Suprapubic skin (tissue), 4 donors: ENCODE data around the gene ONECUT3. TPM values are rescaled to one million over a fixed set of nuclear protein-coding genes. Genes with fewer than 3 reads are reported as not detected.

Experiments
- DNase-seq, 2 donors: peaks; one replicate each; pipeline ENCODE4 v3.0.0-alpha.2; 2019; ENCODE audit warnings: low spot score in 2 of 2
- H3K27ac ChIP-seq: fragments of 200-600 bp; sonication (generic); one replicate; pipeline ENCODE4 v1.5.1; 2019
- H3K27me3 ChIP-seq: fragments of 200-600 bp; sonication (generic); one replicate; pipeline ENCODE4 v1.5.1; 2019
- H3K36me3 ChIP-seq: fragments of 200-600 bp; sonication (generic); one replicate; pipeline ENCODE4 v1.5.1; 2019
- H3K4me1 ChIP-seq: fragments of 200-600 bp; sonication (generic); one replicate; pipeline ENCODE4 v1.5.1; 2019
- H3K4me3 ChIP-seq: fragments of 200-600 bp; sonication (generic); one replicate; pipeline ENCODE4 v1.5.1; 2019; ENCODE audit warnings: mild to moderate bottlenecking
- H3K9me3 ChIP-seq: fragments of 200-600 bp; sonication (generic); one replicate; pipeline ENCODE4 v1.5.1; 2019
- CTCF ChIP-seq, 2 donors: fragments of 200-600 bp in 1 of 2; fragments of 450-650 bp in 1 of 2; sonication (generic) in 1 of 2; IDR thresholded peaks; one replicate each; pipeline ENCODE4 v1.5.1; 2016 to 2019; ENCODE audit warnings: antibody characterized with exemption in 2 of 2, mild to moderate bottlenecking in 1 of 2, moderate library complexity in 1 of 2
- EP300 ChIP-seq: sonication (generic); formaldehyde crosslinking; IDR thresholded peaks from one replicate; pipeline ENCODE4 v1.6.1; 2017; ENCODE audit warnings: antibody characterized with exemption
- POLR2A ChIP-seq, 2 donors: fragments of 450-650 bp; IDR thresholded peaks; one replicate each; pipeline ENCODE4 v1.6.1; 2017; ENCODE audit warnings: antibody characterized with exemption in 2 of 2, mild to moderate bottlenecking in 2 of 2, moderate library complexity in 2 of 2
- POLR2AphosphoS5 ChIP-seq, 3 donors: sonication (generic); formaldehyde crosslinking; IDR thresholded peaks; one replicate each; pipeline ENCODE4 v1.6.1; 2017; ENCODE audit warnings: antibody characterized with exemption in 3 of 3
- WGBS: methylation state at CpG from one replicate; pipeline ENCODE4 v1.1.5; 2018; 5-methylcytosine and 5-hydroxymethylcytosine counted together
- total RNA-seq, 4 donors: library from RNA; depleted of rRNA; stranded (reverse); fragments of >200 nt; gene quantifications; one replicate each; pipeline ENCODE4 v1.1.0, GENCODE V29; 2016

Gene ONECUT3
- total RNA-seq, 4 donors from 2014 or later: not detected

- Histone ChIP-seq H3K4me3 (no peak overlapping the region), H3K36me3 (no peaks in the 10 kb centered on the region), H3K9me3 (no peaks in the 10 kb centered on the region), H3K27ac (no peak overlapping the region), H3K4me1 (peaks cover 24% of the 10 kb centered on the region), H3K27me3 (peaks cover 99% of the 10 kb centered on the region)
- TF ChIP-seq EP300 (no peak), POLR2AphosphoS5 (IDR thresholded peaks at IDR 0.05) (no peak), POLR2A (IDR thresholded peaks at IDR 0.05) (no peak), CTCF (IDR thresholded peaks at IDR 0.05) (no peak)
- 2% methylated on average over 35 of the region's 80 CpGs for WGBS
- DNase-seq: no peak
Measured at GRCh38 chr19:1754636-1755466, 1.5 kb downstream of the ONECUT3 start.

GRCh38 chr19:1755467-1756171 lies 2.3 kb downstream of the ONECUT3 start:
- no peak for TF ChIP-seq POLR2A (IDR thresholded peaks at IDR 0.05)
- no peak for TF ChIP-seq EP300
- no peak for TF ChIP-seq POLR2AphosphoS5 (IDR thresholded peaks at IDR 0.05)
- TF ChIP-seq CTCF (IDR thresholded peaks at IDR 0.05): no peak
- H3K4me3 ChIP-seq: no peak overlapping the region
- H3K27ac ChIP-seq: no peak overlapping the region
- no peaks in the 10 kb centered on the region for H3K36me3 ChIP-seq
- no peaks in the 10 kb centered on the region for H3K9me3 ChIP-seq
- no peak for DNase-seq
- WGBS: 4% methylated on average over 29 of the region's 43 CpGs
- peaks cover 20% of the 10 kb centered on the region for H3K4me1 ChIP-seq
- H3K27me3 ChIP-seq: peaks cover 99% of the 10 kb centered on the region

- no peaks in the 10 kb centered on the region for H3K36me3 ChIP-seq
- DNase-seq: no peak
- peaks cover 99% of the 10 kb centered on the region for H3K27me3 ChIP-seq
- 7% methylated on average over 12 of the region's 20 CpGs for WGBS
- H3K27ac ChIP-seq: no peak overlapping the region
- H3K4me1 ChIP-seq: peaks cover 20% of the 10 kb centered on the region
- no peaks in the 10 kb centered on the region for H3K9me3 ChIP-seq
- TF ChIP-seq POLR2A (IDR thresholded peaks at IDR 0.05) (no peak), CTCF (IDR thresholded peaks at IDR 0.05) (no peak), EP300 (no peak), POLR2AphosphoS5 (IDR thresholded peaks at IDR 0.05) (no peak)
- H3K4me3 ChIP-seq: no peak overlapping the region
Measured at GRCh38 chr19:1756264-1756663, 3.0 kb downstream of the ONECUT3 start.

- Histone ChIP-seq H3K27me3 (peaks cover 99% of the 10 kb centered on the region), H3K27ac (no peak overlapping the region), H3K4me1 (peaks cover 20% of the 10 kb centered on the region), H3K4me3 (no peak overlapping the region), H3K9me3 (no peaks in the 10 kb centered on the region), H3K36me3 (no peaks in the 10 kb centered on the region)
- 0% methylated on average over 8 of the region's 29 CpGs for WGBS
- no peak for DNase-seq
- TF ChIP-seq CTCF (IDR thresholded peaks at IDR 0.05) (no peak), POLR2AphosphoS5 (IDR thresholded peaks at IDR 0.05) (no peak), POLR2A (IDR thresholded peaks at IDR 0.05) (no peak), EP300 (no peak)
Measured at GRCh38 chr19:1756705-1757465, 3.6 kb downstream of the ONECUT3 start.
